ENCODE results near the gene CEP57.
A peak's percentile ranks its signal among the peaks of the same experiment; 100 is the strongest.

CEP57 gene

GRCh38 chr11:95790123-95790932 is at the start of gene CEP57:
Gene CEP57, plus strand, starts transcription at chr11:95790498. Its CDS starts 201 bp downstream, at chr11:95790699.
- peak; percentile 92 for DNase-seq

GRCh38 chr11:95750101-95750500 is 40.2 kb upstream of the CEP57 start:
- no peak for DNase-seq

- no peak for DNase-seq
These were observed 38.8 kb upstream of the CEP57 start for GRCh38 chr11:95751515-95751914.

GRCh38 chr11:95760941-95761340 is 29.4 kb upstream of the CEP57 start:
- no peak for DNase-seq

- DNase-seq = no peak
These were observed 27.8 kb upstream of the CEP57 start for GRCh38 chr11:95762534-95762933.

- DNase-seq = no peak
These were observed 25.9 kb upstream of the CEP57 start for GRCh38 chr11:95764267-95764898.

- DNase-seq = no peak
These were observed 23.6 kb upstream of the CEP57 start for GRCh38 chr11:95766701-95767100.

GRCh38 chr11:95767498-95767897 is 22.8 kb upstream of the CEP57 start:
- DNase-seq = no peak

- no peak for DNase-seq
These were observed 21.8 kb upstream of the CEP57 start for GRCh38 chr11:95768521-95768920.

- DNase-seq = no peak
These were observed 13.4 kb upstream of the CEP57 start for GRCh38 chr11:95776859-95777258.

- DNase-seq = no peak
These were observed 11.6 kb upstream of the CEP57 start for GRCh38 chr11:95778699-95779098.

GRCh38 chr11:95780544-95780943 is 9.8 kb upstream of the CEP57 start:
- no peak for DNase-seq

GRCh38 chr11:95788921-95789505 is 1.3 kb upstream of the CEP57 start:
- peak; percentile 19 for DNase-seq

GRCh38 chr11:95789506-95790122 is 684 bp upstream of the CEP57 start, which contains the start of gene FAM76B:
Gene FAM76B, minus strand, starts transcription at chr11:95789782. Its CDS starts 304 bp downstream, at chr11:95789478.
- peak; percentile 99 for DNase-seq

- peak; percentile 49 for DNase-seq
These were observed 823 bp downstream of the CEP57 start for GRCh38 chr11:95790933-95791708.

- DNase-seq = no peak
These were observed 1.4 kb downstream of the CEP57 start for GRCh38 chr11:95791709-95792033.

GRCh38 chr11:95792200-95792599 is 1.9 kb downstream of the CEP57 start:
- DNase-seq = no peak

- no peak for DNase-seq
These were observed 2.4 kb downstream of the CEP57 start for GRCh38 chr11:95792700-95793099.

- no peak for DNase-seq
These were observed 2.8 kb downstream of the CEP57 start for GRCh38 chr11:95793116-95793515.

GRCh38 chr11:95794086-95794485 is 3.8 kb downstream of the CEP57 start:
- no peak for DNase-seq

GRCh38 chr11:95795627-95796295 is 5.5 kb downstream of the CEP57 start:
- DNase-seq = no peak

GRCh38 chr11:95796501-95796900 is 6.2 kb downstream of the CEP57 start:
- DNase-seq = no peak
